K562 (cell line): ENCODE results near the gene CACNA2D2. TPM values are rescaled to one million over a fixed set of nuclear protein-coding genes. Genes with fewer than 3 reads are reported as not detected.

Experiments used
- ATAC-seq: fragments of 200-7000 bp; cut with Tn5 transposase; 3 replicates; pipeline ENCODE4 v1.9.1; 2020; ENCODE audit warnings: moderate library complexity
- BruUV-seq: library from RNA; stranded (reverse); fragments of 400-500 nt; replicated peaks from 2 replicates; lab custom pipeline; 2021; lab: Mats Ljungman, UMichigan
- CTCF ChIA-PET: fragments of 300-600 bp; formaldehyde crosslinking; extraction: SDS; loops from one replicate; lab custom pipeline; 2021; ENCODE audit warnings: low intra/inter-chr PET ratio; lab: Yijun Ruan, JAX
- POLR2A ChIA-PET: fragments of 300-600, 350-650 bp; sonication (Branson Sonifier 250); formaldehyde crosslinking; extraction: SDS; loops from one replicate; lab custom pipeline; 2021; ENCODE audit warnings: antibody characterized with exemption, inconsistent platforms; lab: Yijun Ruan, JAX
- DNase-seq, 4 experiments: peaks; one replicate each; pipeline versions ENCODE4 v3.0.0 to v3.0.0-alpha.2; 2011 to 2018; ENCODE audit warnings: low spot score in 3 of 4, mixed read lengths in 3 of 4; ENCODE audit errors: extremely low read depth in 1 of 4
- FAIRE-seq: peaks from 2 replicates; lab custom pipeline; 2011; peaks lifted over from hg19 to GRCh38; lab: Jason Lieb, UNC
- H2AFZ ChIP-seq: 2 replicates; pipeline ENCODE4 v1.6.0; 2011; ENCODE audit warnings: low read depth, low read length, control low read depth, inconsistent platforms
- H3K27ac ChIP-seq: fragments of 200-600 bp; 3 replicates; pipeline ENCODE4 v1.8.0; 2011; ENCODE audit warnings: low read depth, mild to moderate bottlenecking, control low read depth, inconsistent platforms, low read length, moderate library complexity, mixed read lengths; ENCODE audit errors: extremely low read depth
- H3K27me3 ChIP-seq, 2 experiments: fragments of 300-600 bp in 1 of 2; 2 replicates in 1 of 2; 3 replicates in 1 of 2; pipeline versions ENCODE4 v1.6.0 to v1.8.0; 2011; ENCODE audit warnings: inconsistent platforms in 2 of 2, low read length in 2 of 2, mild to moderate bottlenecking in 1 of 2, mixed read lengths in 1 of 2, moderate library complexity in 1 of 2; ENCODE audit not compliant: control insufficient read depth in 2 of 2, insufficient read depth in 2 of 2
- H3K36me3 ChIP-seq: fragments of 300-600 bp; 3 replicates; pipeline ENCODE4 v1.8.0; 2011; ENCODE audit warnings: mild to moderate bottlenecking, low read length, inconsistent platforms; ENCODE audit not compliant: control insufficient read depth, insufficient read depth
- H3K4me1 ChIP-seq, 2 experiments: fragments of 200-600 bp in 1 of 2; replicated peaks in 1 of 2; 2 replicates in 1 of 2; 3 replicates in 1 of 2; pipeline versions ENCODE4 v1.5.1 to v1.8.0; 2011; ENCODE audit warnings: inconsistent platforms in 2 of 2, low read length in 2 of 2, mild to moderate bottlenecking in 1 of 2, mixed read lengths in 1 of 2, moderate library complexity in 1 of 2; ENCODE audit not compliant: control insufficient read depth in 2 of 2, insufficient read depth in 2 of 2
- H3K4me2 ChIP-seq: 2 replicates; pipeline ENCODE4 v1.6.1; 2011; ENCODE audit warnings: low read length, control low read depth, inconsistent platforms, mixed read lengths; ENCODE audit not compliant: insufficient read depth
- H3K4me3 ChIP-seq: fragments of 200-600 bp; sonication (generic), shearing (Covaris generic); 2 replicates; pipeline ENCODE4 v1.5.1; 2016; ENCODE audit warnings: control low read depth, inconsistent platforms
- H3K79me2 ChIP-seq: fragments of 200-600 bp; 3 replicates; pipeline ENCODE4 v1.8.0; 2011; ENCODE audit warnings: low read length, inconsistent platforms; ENCODE audit not compliant: control insufficient read depth, insufficient read depth
- H3K9ac ChIP-seq, 2 experiments: 2 replicates each; pipeline versions ENCODE4 v1.6.0 to v1.6.1; 2011; ENCODE audit warnings: low read depth in 2 of 2, low read length in 2 of 2, control low read depth in 1 of 2, inconsistent platforms in 1 of 2, mild to moderate bottlenecking in 1 of 2, mixed read lengths in 1 of 2; ENCODE audit not compliant: insufficient read depth in 1 of 2
- H3K9me1 ChIP-seq: one replicate; pipeline ENCODE4 v1.6.0; 2011; ENCODE audit warnings: inconsistent platforms, mild to moderate bottlenecking, low read length, moderate library complexity; ENCODE audit not compliant: control insufficient read depth, insufficient read depth
- H3K9me3 ChIP-seq: replicated peaks from 2 replicates; pipeline ENCODE4 v1.5.1; 2011; ENCODE audit warnings: low read depth, low read length, inconsistent platforms; ENCODE audit not compliant: control insufficient read depth, insufficient read depth
- H4K20me1 ChIP-seq: replicated peaks from 2 replicates; pipeline ENCODE4 v1.6.1; 2011; ENCODE audit warnings: low read length, inconsistent platforms, mixed read lengths; ENCODE audit not compliant: control insufficient read depth, insufficient read depth
- CBFB ChIP-seq: sonication (generic); formaldehyde crosslinking; IDR thresholded peaks from 2 replicates; pipeline ENCODE4 v1.4.0; 2020; ENCODE audit warnings: mild to moderate bottlenecking, missing genetic modification reagents
- E2F6 ChIP-seq, 2 experiments: IDR thresholded peaks; 2 replicates each; pipeline ENCODE4 v1.6.1; 2011; ENCODE audit warnings: borderline replicate concordance in 1 of 2, control low read depth in 1 of 2, low read depth in 1 of 2, low read length in 1 of 2, mild to moderate bottlenecking in 1 of 2, mixed read lengths in 1 of 2, moderate library complexity in 1 of 2; ENCODE audit not compliant: insufficient read depth in 1 of 2, insufficient read length in 1 of 2, poor library complexity in 1 of 2, severe bottlenecking in 1 of 2; ENCODE audit errors: extremely low read depth in 1 of 2
- ETV5 ChIP-seq: sonication (generic); formaldehyde crosslinking; IDR thresholded peaks from 2 replicates; pipeline ENCODE4 v1.4.0; 2020; ENCODE audit warnings: low read depth, mild to moderate bottlenecking, missing genetic modification reagents
- RBBP5 ChIP-seq: fragments of 200-600 bp; sonication (generic); IDR thresholded peaks from 2 replicates; pipeline ENCODE4 v1.6.1; 2012; ENCODE audit warnings: borderline replicate concordance, mild to moderate bottlenecking, low read length, control low read depth, inconsistent platforms; ENCODE audit not compliant: insufficient read depth, poor library complexity, severe bottlenecking
- RBM15 ChIP-seq: fragments of 200-400 bp; formaldehyde crosslinking; IDR thresholded peaks from 2 replicates; pipeline ENCODE4 v1.6.1; 2018; ENCODE audit warnings: mild to moderate bottlenecking, low read length, moderate library complexity; ENCODE audit not compliant: insufficient read depth
- whole genome bisulfite sequencing: fragments of 100-300 bp; shearing (Covaris generic); methylation state at CpG from one replicate; pipeline ENCODE4 v1.1.6; 2016; ENCODE audit warnings: low coverage, mixed read lengths; ENCODE audit not compliant: insufficient coverage; ENCODE audit errors: missing lambda C conversion rate; 5-methylcytosine and 5-hydroxymethylcytosine counted together
- in situ Hi-C: fragments of 300-500 bp; cut with MboI; formaldehyde crosslinking; loops from 4 replicates; pipeline ENCODE4 v1.15.0; 2018; ENCODE audit warnings: inconsistent platforms, mixed read lengths
- intact Hi-C: fragments of 100-400 bp; cut with micrococcal nuclease; formaldehyde crosslinking; loops from 2 replicates; pipeline ENCODE4 v1.14.2; 2022
- polyA plus RNA-seq, 8 experiments: library from polyadenylated mRNA; depleted of rRNA in 4 of 8; stranded (reverse) in 5 of 8; unstranded in 3 of 8; fragments of >200 nt; fragmentation: Nextera tagmentation in 2 of 8; fragmentation: Illumina TruSeq in 1 of 8; extraction: Ambion mirVana in 2 of 8; extraction: Trizol in 1 of 8; gene quantifications; 2 replicates each; pipeline versions ENCODE4 v1.2.1 to v1.2.3, GENCODE V29; 2011 to 2014; ENCODE audit warnings: inconsistent platforms in 1 of 8, missing spikeins in 1 of 8
- total RNA-seq, 7 experiments: library from RNA; depleted of rRNA in 6 of 7; stranded (reverse); fragments of >200 nt in 6 of 7; fragmentation: Illumina TruSeq in 2 of 7; extraction: Trizol in 2 of 7; gene quantifications; 2 replicates each; pipeline versions ENCODE4 v1.2.1 to v1.2.3, GENCODE V29; 2011 to 2021; ENCODE audit warnings: low replicate concordance in 1 of 7

Gene CACNA2D2
- total and polyA plus RNA-seq, 9 of the 15 experiments (the other 6 are each of a cell fraction or from before 2014, with no cell fraction given): 0.11 to 0.58 (median 0.36) TPM; not detected in 2

DNA sequence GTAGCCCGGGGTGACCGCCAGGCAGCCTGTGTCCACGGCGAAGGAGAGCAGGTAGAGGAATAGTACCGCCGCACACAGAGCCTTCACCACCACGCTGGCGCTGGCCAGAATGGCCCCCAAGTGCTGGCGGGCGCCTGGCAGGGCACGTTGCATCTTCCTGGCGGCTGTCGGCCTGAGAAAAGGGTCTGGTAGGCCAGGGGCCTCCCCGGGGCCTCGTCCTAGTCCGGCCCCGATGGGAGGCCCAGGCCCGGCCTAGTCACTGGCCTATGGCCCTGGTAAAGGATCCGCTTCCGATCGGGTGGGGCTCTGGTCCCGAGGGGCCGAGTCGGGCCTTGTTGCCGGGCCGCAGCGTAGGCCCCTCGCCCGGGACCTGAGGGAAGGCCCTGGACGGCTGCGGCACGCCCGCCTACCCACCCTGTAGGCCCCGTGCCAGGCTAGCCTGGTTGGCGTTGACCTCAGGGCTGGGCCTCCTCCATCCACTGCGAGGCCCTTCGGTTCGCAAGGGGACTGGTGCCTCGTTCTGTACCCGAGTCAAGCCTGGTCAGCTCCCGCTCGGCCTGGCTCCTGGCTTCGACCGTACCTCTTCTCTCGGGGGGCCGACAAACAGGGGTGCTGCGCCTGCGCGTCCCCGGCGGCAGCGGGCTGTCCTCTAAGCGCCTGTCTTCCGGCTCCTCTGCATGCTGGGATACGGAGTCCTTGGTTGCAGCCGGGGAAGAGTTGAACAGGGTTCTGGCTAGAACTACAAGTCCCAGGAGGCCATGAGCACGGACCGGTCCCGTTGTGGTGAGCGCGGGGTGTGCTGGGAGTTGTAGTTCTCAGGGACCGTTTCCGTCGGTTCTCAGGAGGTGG, 144.3 kb downstream of the CACNA2D2 start, which contains the start of gene TMEM115 (continued):
- peak in 1 of 2 experiments; percentile 56 for TF ChIP-seq E2F6 (IDR thresholded peaks at IDR 0.05; ENCODE audit: borderline replicate concordance in 1 of 2, extremely low read depth in 1 of 2, insufficient read depth in 1 of 2, insufficient read length in 1 of 2, low read depth in 1 of 2, low read length in 1 of 2, poor library complexity in 1 of 2, severe bottlenecking in 1 of 2)
- 0 out of 2 replicates have a peak, but pooled peaks have one; percentile 18 for TF ChIP-seq ETV5 (CRISPR knock-in tag)
- TF ChIP-seq, all 486 proteins: peak for 91

GRCh38 chr3:50358355-50358910, 145.0 kb downstream of the CACNA2D2 start:
- Histone ChIP-seq H3K4me1 (peaks cover 29 to 41% of the 10 kb centered on the region in 2 experiments; a peak in 4 of 5 replicates), H3K4me2 (peak overlapping the region; percentile 95), H3K4me3 (peak overlapping the region; percentile 62), H3K9me1 (peaks cover 6% of the 10 kb centered on the region), H3K36me3 (peaks cover 37% of the 10 kb centered on the region; the same call in 2 of the 3 replicates), H3K9ac (peak overlapping the region; percentile 74 to 99), H4K20me1 (peaks cover 31% of the 10 kb centered on the region; the same call in 1 of the 2 replicates), H3K79me2 (peaks cover 41% of the 10 kb centered on the region), H3K9me3 (no peaks in the 10 kb centered on the region), H3K27ac (peak overlapping the region; percentile 78), H2AFZ (no peak overlapping the region), H3K27me3 (no peaks in the 10 kb centered on the region)
- in situ Hi-C loops: no loop called here
- POLR2A ChIA-PET: interaction anchor here (1.3 kb wide), 1 partner anchor 9 kb away, joined by 3 read pairs; no protein-coding TSS in a partner anchor
- FAIRE-seq (no peak), ATAC-seq (no peak), DNase-seq (no peak)
- 9% methylated on average over 23 of the region's 24 CpGs for WGBS
- intact Hi-C loops: loop anchor here (5.0 kb wide), 1 partner anchor 254 kb away; the partner anchor contains the start of gene CISH
- BruUV-seq: no TSS peak
- CTCF ChIA-PET: no interaction called here
- peak; percentile 34 for TF ChIP-seq RBBP5
- 0 out of 2 replicates have a peak, but pooled peaks have one; percentile 14 for TF ChIP-seq ETV5 (CRISPR knock-in tag)
- TF ChIP-seq CBFB (CRISPR knock-in tag): no peak
- no peak for TF ChIP-seq RBM15
